Activated CD8-positive, alpha-beta T cell treated with anti-CD3 and anti-CD28 coated beads for 36 hours (primary cell): ENCODE measurements around the gene TAS1R2. TPM values are rescaled to one million over a fixed set of nuclear protein-coding genes. Genes with fewer than 3 reads are reported as not detected.

ENCODE experiments used
- ATAC-seq: fragments of 200-7000 bp; cut with Tn5 transposase; one replicate; pipeline ENCODE4 v1.10.0; 2021; ENCODE audit warnings: mild to moderate bottlenecking, moderate library complexity
- CTCF ChIA-PET: fragments of 350-600 bp; sonication (Branson Sonifier 250); formaldehyde crosslinking; loops from one replicate; lab custom pipeline; 2021; ENCODE audit warnings: antibody characterized with exemption; lab: Charles Lee
- POLR2A ChIA-PET: fragments of 350-600 bp; sonication (Branson Sonifier 250); formaldehyde crosslinking; loops from one replicate; lab custom pipeline; 2021; ENCODE audit warnings: antibody characterized with exemption; lab: Charles Lee
- DNase-seq: peaks from one replicate; pipeline ENCODE4 v3.0.0-alpha.2; 2020
- H3K27ac Mint-ChIP-seq: one replicate; pipeline ENCODE4 v1.8.0; 2021; ENCODE audit warnings: mild to moderate bottlenecking, mixed read lengths
- H3K27me3 Mint-ChIP-seq: one replicate; pipeline ENCODE4 v1.8.0; 2021; ENCODE audit warnings: mixed read lengths
- H3K36me3 Mint-ChIP-seq: one replicate; pipeline ENCODE4 v1.8.0; 2021; ENCODE audit warnings: low read depth, mixed read lengths
- H3K4me1 Mint-ChIP-seq: one replicate; pipeline ENCODE4 v1.8.0; 2021; ENCODE audit warnings: low read depth, mixed read lengths
- H3K4me3 Mint-ChIP-seq: one replicate; pipeline ENCODE4 v1.8.0; 2021; ENCODE audit warnings: mild to moderate bottlenecking, moderate library complexity, mixed read lengths
- H3K9me3 Mint-ChIP-seq: one replicate; pipeline ENCODE4 v1.8.0; 2021; ENCODE audit warnings: mixed read lengths
- intact Hi-C: fragments of 100-400 bp; cut with micrococcal nuclease; formaldehyde crosslinking; loops from one replicate; pipeline ENCODE4 v1.10.0; 2022
- total RNA-seq, 2 experiments: library from RNA; stranded (reverse); gene quantifications; one replicate each; pipeline ENCODE4 v1.2.3, GENCODE V29; 2021
- TF ChIP-seq, protein P1 (sequence below): fragments of 200-600 bp; IDR thresholded peaks from one replicate; pipeline ENCODE4 v1.8.0; 2022; ENCODE audit warnings: antibody characterized with exemption, mild to moderate bottlenecking

Gene TAS1R2
- total RNA-seq, 2 experiments from 2014 or later, result not detected

GRCh38 chr1:18829671-18830070 lies 29.8 kb downstream of the TAS1R2 start:
- Mint-ChIP-seq H3K9me3 (peaks cover 4% of the 10 kb centered on the region), H3K27ac (no peak overlapping the region), H3K27me3 (peaks cover 1% of the 10 kb centered on the region), H3K36me3 (no peaks in the 10 kb centered on the region), H3K4me3 (no peak overlapping the region), H3K4me1 (no peaks in the 10 kb centered on the region)
- intact Hi-C loops, result no loop called here
- DNase-seq, result no peak
- ChIA-PET CTCF (interaction anchor here (1.3 kb wide), 1 partner anchor 248 kb away, joined by 3 read pairs; no protein-coding TSS in a partner anchor), POLR2A (interaction anchor here (0.7 kb wide), 1 partner anchor 134 kb away, joined by 3 read pairs; no protein-coding TSS in a partner anchor)
- TF ChIP-seq, protein P1, sequence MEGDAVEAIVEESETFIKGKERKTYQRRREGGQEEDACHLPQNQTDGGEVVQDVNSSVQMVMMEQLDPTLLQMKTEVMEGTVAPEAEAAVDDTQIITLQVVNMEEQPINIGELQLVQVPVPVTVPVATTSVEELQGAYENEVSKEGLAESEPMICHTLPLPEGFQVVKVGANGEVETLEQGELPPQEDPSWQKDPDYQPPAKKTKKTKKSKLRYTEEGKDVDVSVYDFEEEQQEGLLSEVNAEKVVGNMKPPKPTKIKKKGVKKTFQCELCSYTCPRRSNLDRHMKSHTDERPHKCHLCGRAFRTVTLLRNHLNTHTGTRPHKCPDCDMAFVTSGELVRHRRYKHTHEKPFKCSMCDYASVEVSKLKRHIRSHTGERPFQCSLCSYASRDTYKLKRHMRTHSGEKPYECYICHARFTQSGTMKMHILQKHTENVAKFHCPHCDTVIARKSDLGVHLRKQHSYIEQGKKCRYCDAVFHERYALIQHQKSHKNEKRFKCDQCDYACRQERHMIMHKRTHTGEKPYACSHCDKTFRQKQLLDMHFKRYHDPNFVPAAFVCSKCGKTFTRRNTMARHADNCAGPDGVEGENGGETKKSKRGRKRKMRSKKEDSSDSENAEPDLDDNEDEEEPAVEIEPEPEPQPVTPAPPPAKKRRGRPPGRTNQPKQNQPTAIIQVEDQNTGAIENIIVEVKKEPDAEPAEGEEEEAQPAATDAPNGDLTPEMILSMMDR, result no peak
- ATAC-seq, result no peak

DNA sequence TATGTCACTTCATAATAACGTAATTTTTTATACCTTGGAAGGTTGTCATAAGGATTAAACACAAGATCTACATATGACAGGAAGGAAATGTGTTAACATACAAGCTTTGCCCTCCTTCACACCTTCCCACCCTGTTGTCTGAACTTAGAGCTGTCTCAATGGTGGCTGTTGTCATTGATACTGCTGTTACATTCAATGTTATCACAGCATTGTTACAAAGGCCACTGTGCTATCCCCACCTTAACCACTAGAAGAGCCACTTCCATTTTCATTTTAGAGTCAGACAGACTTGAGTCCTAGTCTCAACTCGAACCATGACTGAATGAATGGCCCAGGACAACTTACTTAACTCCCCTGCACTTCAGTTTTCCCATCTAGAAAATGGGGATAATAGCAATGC lies 31.2 kb downstream of the TAS1R2 start:
- Mint-ChIP-seq H3K9me3 (peaks cover 4% of the 10 kb centered on the region), H3K27me3 (peaks cover 1% of the 10 kb centered on the region), H3K4me1 (no peaks in the 10 kb centered on the region), H3K4me3 (no peak overlapping the region), H3K36me3 (no peaks in the 10 kb centered on the region), H3K27ac (no peak overlapping the region)
- ChIA-PET CTCF (no interaction called here), POLR2A (no interaction called here)
- ATAC-seq (no peak), DNase-seq (no peak)
- intact Hi-C loops, result no loop called here
- TF ChIP-seq, protein P1, result no peak

DNA sequence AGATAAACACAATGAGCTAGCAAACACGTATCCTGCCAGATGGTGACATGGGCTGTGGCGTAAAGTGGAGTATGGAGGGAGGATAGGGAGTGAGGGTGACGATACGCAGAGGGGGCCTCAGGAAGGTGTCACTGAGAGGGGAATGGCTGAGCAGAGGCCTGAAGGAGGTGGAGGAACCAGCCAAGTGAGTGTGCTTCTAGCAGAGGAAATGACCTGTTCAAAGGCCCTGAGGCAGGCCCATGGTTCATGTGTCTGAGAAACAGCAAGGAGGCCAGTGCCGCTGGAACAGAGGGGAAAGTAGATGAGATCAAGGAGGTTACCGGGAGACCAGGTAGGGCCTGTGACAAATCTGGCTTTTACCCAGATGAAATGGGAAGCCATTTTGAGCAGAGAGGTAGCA lies 36.0 kb downstream of the TAS1R2 start:
- H3K36me3 Mint-ChIP-seq, result no peaks in the 10 kb centered on the region
- no peaks in the 10 kb centered on the region for H3K9me3 Mint-ChIP-seq
- no peak for DNase-seq
- H3K27ac Mint-ChIP-seq, result no peak overlapping the region
- no peak for ATAC-seq
- ChIA-PET CTCF (interaction anchor here (0.8 to 2.5 kb wide), 3 partner anchors 216 to 449 kb away, joined by 3 to 18 read pairs (median 4); no protein-coding TSS in a partner anchor), POLR2A (interaction anchor here (1.0 kb wide), 1 partner anchor 32 kb away, joined by 4 read pairs; no protein-coding TSS in a partner anchor)
- H3K4me3 Mint-ChIP-seq, result no peak overlapping the region
- no peaks in the 10 kb centered on the region for H3K4me1 Mint-ChIP-seq
- TF ChIP-seq, protein P1, result no peak
- H3K27me3 Mint-ChIP-seq, result peaks cover 17% of the 10 kb centered on the region
- intact Hi-C loops, result no loop called here

DNA sequence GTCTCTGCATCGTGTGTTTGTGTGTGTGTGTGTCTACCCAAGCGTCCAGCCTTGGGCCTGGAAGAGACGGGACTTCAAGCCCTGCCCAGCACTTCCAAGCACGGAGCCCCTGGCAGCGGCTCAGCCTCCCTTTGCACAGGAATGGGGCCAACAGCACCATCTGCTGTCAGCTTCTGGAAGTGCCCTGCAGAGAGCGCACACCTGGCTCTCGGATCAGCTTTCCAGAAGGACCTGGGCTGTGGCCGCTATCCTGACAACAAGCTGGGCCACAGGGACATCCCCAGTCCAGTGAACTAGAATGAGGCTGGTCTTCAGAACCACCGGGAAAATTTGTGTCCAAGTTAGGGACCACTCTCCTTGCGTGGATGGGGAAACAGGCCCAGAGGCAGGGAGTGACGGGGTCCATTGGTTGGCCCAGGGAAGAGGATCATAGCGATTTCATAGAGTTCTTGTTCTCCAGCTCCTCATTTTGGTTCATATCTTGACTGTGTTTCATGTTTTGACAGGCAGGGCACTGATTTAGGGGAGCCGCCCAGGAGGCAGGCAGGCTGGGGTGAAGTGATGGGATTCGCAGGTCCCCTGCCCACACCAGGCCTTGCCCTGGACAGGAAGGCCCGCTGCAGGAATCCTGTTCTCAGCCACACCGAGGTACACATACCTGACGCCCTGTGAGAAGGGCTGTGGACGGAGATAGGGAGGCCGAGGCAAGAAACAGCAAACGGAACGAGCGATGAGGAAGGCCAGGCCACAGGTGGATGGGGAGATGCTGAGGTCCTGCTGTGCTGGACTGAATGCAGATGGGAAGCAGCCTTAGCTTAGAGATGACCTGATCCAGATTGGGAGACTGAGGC lies 38.4 kb downstream of the TAS1R2 start:
- TF ChIP-seq, protein P1, result peak; percentile 96
- ATAC-seq (peak; percentile 81), DNase-seq (peak; percentile 74)
- POLR2A ChIA-PET, result no interaction called here
- H3K4me1 Mint-ChIP-seq, result no peaks in the 10 kb centered on the region
- H3K36me3 Mint-ChIP-seq, result no peaks in the 10 kb centered on the region
- intact Hi-C loops, result loop anchor here (2.0 kb wide), 1 partner anchor 224 kb away; no protein-coding TSS in a partner anchor
- no peaks in the 10 kb centered on the region for H3K9me3 Mint-ChIP-seq
- CTCF ChIA-PET, result interaction anchor here (0.6 to 2.2 kb wide), 21 partner anchors 11 to 636 kb away, joined by 3 to 23 read pairs (median 4); no protein-coding TSS in a partner anchor
- H3K27ac Mint-ChIP-seq, result no peak overlapping the region
- H3K4me3 Mint-ChIP-seq, result no peak overlapping the region
- peaks cover 29% of the 10 kb centered on the region for H3K27me3 Mint-ChIP-seq
